ENCODE measurements around the gene NPPB. TPM values are rescaled to one million over a fixed set of nuclear protein-coding genes. Genes with fewer than 3 reads are reported as not detected.

NPPB gene
- total and polyA plus RNA-seq, 4 donors: 0.87 to 25.7 TPM; not detected in 2

DNA sequence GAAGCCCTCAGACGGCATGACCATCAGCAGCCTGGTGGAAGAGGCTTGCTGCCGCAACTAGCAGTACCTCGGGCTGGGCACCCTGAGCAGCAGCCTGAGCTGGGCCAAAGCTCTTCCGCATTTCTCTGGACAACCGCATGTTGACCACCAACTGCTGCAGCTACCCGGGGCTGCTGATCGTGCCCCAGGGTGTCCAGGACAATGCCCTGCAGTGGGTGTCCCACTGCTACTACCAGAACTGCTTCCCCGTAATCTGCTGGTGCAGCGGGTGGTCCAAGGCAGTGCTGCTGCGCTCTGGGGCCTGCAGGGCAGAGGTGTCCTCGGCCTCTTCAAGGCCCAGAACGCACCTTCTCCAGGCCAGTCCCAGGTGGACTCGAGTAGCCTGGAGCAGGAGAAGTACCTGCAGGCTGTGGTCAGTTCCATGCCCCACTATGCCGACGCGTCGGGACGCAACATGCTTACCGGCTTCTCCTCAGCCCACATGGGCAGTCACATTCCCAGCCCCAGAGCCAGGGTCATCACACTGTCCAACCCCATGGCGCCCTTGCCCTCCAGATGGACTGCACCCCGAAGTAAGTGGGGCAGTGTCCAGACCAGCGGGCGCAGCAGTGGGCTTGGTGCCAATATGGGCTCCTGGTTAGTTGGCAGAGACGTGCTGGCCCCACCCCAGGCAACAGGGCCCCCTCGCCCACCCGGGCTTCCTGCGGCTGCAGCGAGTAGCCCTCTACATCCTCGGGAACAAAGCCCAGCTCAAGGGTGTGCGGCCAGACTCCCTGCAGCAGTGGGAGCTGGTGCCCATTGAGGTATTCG, 19.5 kb upstream of the NPPB start:
- intact Hi-C loops (cut with DNase I): no loop called here
- Histone ChIP-seq H3K27ac (ENCODE audit: low read depth in 1 of 2, low read length in 2 of 2) (no peak overlapping the region), H3K27me3 (ENCODE audit: control insufficient read depth in 1 of 2, insufficient read depth in 2 of 2, low read length in 1 of 2) (no peaks in the 10 kb centered on the region), H3K4me1 (ENCODE audit: control insufficient read depth in 1 of 2, insufficient read depth in 2 of 2, low read length in 2 of 2) (no peaks in the 10 kb centered on the region), H3K36me3 (ENCODE audit: control insufficient read depth in 1 of 2, insufficient read depth in 2 of 2, low read length in 1 of 2) (no peaks in the 10 kb centered on the region), H3K4me3 (ENCODE audit: low read length in 2 of 2) (no peak overlapping the region), H3K9me3 (ENCODE audit: control insufficient read depth, low read length) (no peaks in the 10 kb centered on the region)
- WGBS, 2 donors: 86 to 90% methylated on average over 29 to 31 of the region's 31 CpGs
- no peak for ATAC-seq (ENCODE audit: low FRiP score)
- no peak for DNase-seq

DNA sequence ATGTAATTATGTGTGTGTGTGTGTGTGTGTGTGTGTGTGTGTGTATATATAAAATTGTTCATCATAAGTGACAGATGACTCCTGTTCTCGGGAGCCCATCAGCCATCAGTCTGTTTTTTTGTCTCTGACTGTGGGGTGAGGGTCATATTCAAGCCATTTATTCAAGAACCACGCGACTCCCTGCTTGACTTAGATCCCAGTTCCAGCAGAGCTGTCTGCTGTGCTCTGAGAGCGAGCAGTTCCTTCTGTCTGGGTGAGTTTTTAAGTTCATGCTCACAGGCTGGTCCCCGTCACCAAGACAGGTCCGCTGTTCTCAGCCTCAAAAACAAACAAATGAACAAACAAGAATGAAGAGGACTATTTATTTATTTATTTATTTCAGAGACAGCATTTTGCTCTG, 18.3 kb upstream of the NPPB start:
- Histone ChIP-seq H3K4me1 (ENCODE audit: control insufficient read depth in 1 of 2, insufficient read depth in 2 of 2, low read length in 2 of 2) (no peaks in the 10 kb centered on the region), H3K27ac (ENCODE audit: low read depth in 1 of 2, low read length in 2 of 2) (no peak overlapping the region), H3K9me3 (ENCODE audit: control insufficient read depth, low read length) (no peaks in the 10 kb centered on the region), H3K4me3 (ENCODE audit: low read length in 2 of 2) (no peak overlapping the region), H3K27me3 (ENCODE audit: control insufficient read depth in 1 of 2, insufficient read depth in 2 of 2, low read length in 1 of 2) (no peaks in the 10 kb centered on the region), H3K36me3 (ENCODE audit: control insufficient read depth in 1 of 2, insufficient read depth in 2 of 2, low read length in 1 of 2) (no peaks in the 10 kb centered on the region)
- ATAC-seq (ENCODE audit: low FRiP score): no peak
- intact Hi-C loops (cut with DNase I): no loop called here
- 42 to 57% methylated on average over 6 of the region's 6 CpGs for whole genome bisulfite sequencing, 2 donors
- DNase-seq: no peak

- Histone ChIP-seq H3K4me3 (ENCODE audit: low read length in 2 of 2) (no peak overlapping the region), H3K4me1 (ENCODE audit: control insufficient read depth in 1 of 2, insufficient read depth in 2 of 2, low read length in 2 of 2) (no peaks in the 10 kb centered on the region), H3K36me3 (ENCODE audit: control insufficient read depth in 1 of 2, insufficient read depth in 2 of 2, low read length in 1 of 2) (no peaks in the 10 kb centered on the region), H3K27me3 (ENCODE audit: control insufficient read depth in 1 of 2, insufficient read depth in 2 of 2, low read length in 1 of 2) (no peaks in the 10 kb centered on the region), H3K9me3 (ENCODE audit: control insufficient read depth, low read length) (no peaks in the 10 kb centered on the region), H3K27ac (ENCODE audit: low read depth in 1 of 2, low read length in 2 of 2) (no peak overlapping the region)
- no peak for DNase-seq
- intact Hi-C loops (cut with DNase I): no loop called here
- 80 to 82% methylated on average over 10 of the region's 10 CpGs for WGBS, 2 donors
- no peak for ATAC-seq (ENCODE audit: low FRiP score)
Observed at GRCh38 chr1:11875094-11875493, 16.3 kb upstream of the NPPB start.

DNA sequence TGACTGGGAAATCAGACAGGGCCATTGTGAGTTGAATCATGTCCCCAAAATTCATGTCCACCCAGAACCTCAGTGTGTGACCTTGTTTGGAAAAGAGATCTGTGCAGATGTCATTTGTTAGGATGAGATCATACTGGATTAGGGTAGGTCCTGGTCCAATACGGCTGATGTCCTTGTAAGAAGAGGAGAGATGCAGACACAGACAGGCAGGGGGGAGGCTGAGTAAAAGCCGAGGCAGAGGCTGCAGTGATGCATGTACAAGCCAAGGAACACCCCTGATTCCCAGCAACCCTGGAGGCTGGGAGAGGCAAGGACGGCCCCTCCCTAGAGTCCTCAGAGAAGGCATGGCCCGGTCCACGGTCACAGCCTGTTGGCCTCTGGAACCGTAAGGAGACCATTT, 15.9 kb upstream of the NPPB start:
- ATAC-seq (ENCODE audit: low FRiP score): no peak
- no peaks in the 10 kb centered on the region for H3K36me3 ChIP-seq (ENCODE audit: control insufficient read depth in 1 of 2, insufficient read depth in 2 of 2, low read length in 1 of 2)
- H3K27ac ChIP-seq (ENCODE audit: low read depth in 1 of 2, low read length in 2 of 2): no peak overlapping the region
- no peak for DNase-seq
- no peaks in the 10 kb centered on the region for H3K4me1 ChIP-seq (ENCODE audit: control insufficient read depth in 1 of 2, insufficient read depth in 2 of 2, low read length in 2 of 2)
- intact Hi-C loops (cut with DNase I): no loop called here
- 73 to 74% methylated on average over 6 of the region's 6 CpGs for WGBS, 2 donors
- no peaks in the 10 kb centered on the region for H3K27me3 ChIP-seq (ENCODE audit: control insufficient read depth in 1 of 2, insufficient read depth in 2 of 2, low read length in 1 of 2)
- H3K9me3 ChIP-seq (ENCODE audit: control insufficient read depth, low read length): no peaks in the 10 kb centered on the region
- no peak overlapping the region for H3K4me3 ChIP-seq (ENCODE audit: low read length in 2 of 2)

GRCh38 chr1:11874258-11874562, 15.5 kb upstream of the NPPB start:
- no peaks in the 10 kb centered on the region for H3K36me3 ChIP-seq (ENCODE audit: control insufficient read depth in 1 of 2, insufficient read depth in 2 of 2, low read length in 1 of 2)
- no peak overlapping the region for H3K4me3 ChIP-seq (ENCODE audit: low read length in 2 of 2)
- H3K4me1 ChIP-seq (ENCODE audit: control insufficient read depth in 1 of 2, insufficient read depth in 2 of 2, low read length in 2 of 2): no peaks in the 10 kb centered on the region
- WGBS, 2 donors: 29 to 37% methylated on average over 10 of the region's 10 CpGs
- no peak overlapping the region for H3K27ac ChIP-seq (ENCODE audit: low read depth in 1 of 2, low read length in 2 of 2)
- no peak for ATAC-seq (ENCODE audit: low FRiP score)
- DNase-seq: no peak
- H3K27me3 ChIP-seq (ENCODE audit: control insufficient read depth in 1 of 2, insufficient read depth in 2 of 2, low read length in 1 of 2): no peaks in the 10 kb centered on the region
- no peaks in the 10 kb centered on the region for H3K9me3 ChIP-seq (ENCODE audit: control insufficient read depth, low read length)
- intact Hi-C loops (cut with DNase I): no loop called here

- Histone ChIP-seq H3K36me3 (ENCODE audit: control insufficient read depth in 1 of 2, insufficient read depth in 2 of 2, low read length in 1 of 2) (no peaks in the 10 kb centered on the region), H3K4me1 (ENCODE audit: control insufficient read depth in 1 of 2, insufficient read depth in 2 of 2, low read length in 2 of 2) (no peaks in the 10 kb centered on the region), H3K27ac (ENCODE audit: low read depth in 1 of 2, low read length in 2 of 2) (no peak overlapping the region), H3K27me3 (ENCODE audit: control insufficient read depth in 1 of 2, insufficient read depth in 2 of 2, low read length in 1 of 2) (no peaks in the 10 kb centered on the region), H3K9me3 (ENCODE audit: control insufficient read depth, low read length) (no peaks in the 10 kb centered on the region), H3K4me3 (ENCODE audit: low read length in 2 of 2) (no peak overlapping the region)
- intact Hi-C loops (cut with DNase I): no loop called here
- no peak for DNase-seq
- no peak for ATAC-seq (ENCODE audit: low FRiP score)
- 57 to 63% methylated on average over 14 of the region's 14 CpGs for WGBS, 2 donors
Observed at GRCh38 chr1:11873395-11874257, 14.9 kb upstream of the NPPB start.

DNA sequence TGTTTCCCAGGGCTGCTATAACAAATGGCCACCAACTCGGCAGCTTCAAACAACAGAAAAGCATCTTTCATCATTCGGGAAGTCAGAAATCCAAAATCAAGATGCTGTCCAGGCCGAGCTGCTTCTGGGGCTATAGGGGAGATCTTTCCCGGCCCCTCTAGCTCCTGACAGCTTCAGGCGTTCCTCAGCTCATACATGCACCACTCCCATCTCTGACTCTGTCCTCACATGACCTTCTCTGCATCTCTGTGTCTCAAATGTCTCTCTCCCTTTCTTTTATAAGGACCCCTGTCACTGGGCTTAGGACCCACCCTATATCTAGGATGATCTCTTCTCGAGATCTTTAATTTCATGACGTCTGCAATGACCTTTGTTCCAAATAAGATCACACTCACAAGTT, 13.8 kb upstream of the NPPB start:
- Histone ChIP-seq H3K27me3 (ENCODE audit: control insufficient read depth in 1 of 2, insufficient read depth in 2 of 2, low read length in 1 of 2) (no peaks in the 10 kb centered on the region), H3K27ac (ENCODE audit: low read depth in 1 of 2, low read length in 2 of 2) (no peak overlapping the region), H3K9me3 (ENCODE audit: control insufficient read depth, low read length) (no peaks in the 10 kb centered on the region), H3K4me3 (ENCODE audit: low read length in 2 of 2) (no peak overlapping the region), H3K36me3 (ENCODE audit: control insufficient read depth in 1 of 2, insufficient read depth in 2 of 2, low read length in 1 of 2) (no peaks in the 10 kb centered on the region), H3K4me1 (ENCODE audit: control insufficient read depth in 1 of 2, insufficient read depth in 2 of 2, low read length in 2 of 2) (no peaks in the 10 kb centered on the region)
- intact Hi-C loops (cut with DNase I): no loop called here
- DNase-seq (no peak), ATAC-seq (ENCODE audit: low FRiP score) (no peak)
- 56 to 58% methylated on average over 7 of the region's 7 CpGs for WGBS, 2 donors

GRCh38 chr1:11869650-11870207, 11.0 kb upstream of the NPPB start:
- ATAC-seq (ENCODE audit: low FRiP score) (no peak), DNase-seq (no peak)
- Histone ChIP-seq H3K27me3 (ENCODE audit: control insufficient read depth in 1 of 2, insufficient read depth in 2 of 2, low read length in 1 of 2) (no peaks in the 10 kb centered on the region), H3K36me3 (ENCODE audit: control insufficient read depth in 1 of 2, insufficient read depth in 2 of 2, low read length in 1 of 2) (no peaks in the 10 kb centered on the region), H3K9me3 (ENCODE audit: control insufficient read depth, low read length) (no peaks in the 10 kb centered on the region), H3K4me3 (ENCODE audit: low read length in 2 of 2) (no peak overlapping the region), H3K4me1 (ENCODE audit: control insufficient read depth in 1 of 2, insufficient read depth in 2 of 2, low read length in 2 of 2) (no peaks in the 10 kb centered on the region), H3K27ac (ENCODE audit: low read depth in 1 of 2, low read length in 2 of 2) (no peak overlapping the region)
- intact Hi-C loops (cut with DNase I): no loop called here
- 83 to 84% methylated on average over 5 of the region's 5 CpGs for WGBS, 2 donors
